H1 (cell line): ENCODE results near the gene ZNF804B. TPM values are rescaled to one million over a fixed set of nuclear protein-coding genes. Genes with fewer than 3 reads are reported as not detected.

Source experiments
- CEBPB ChIP-seq: IDR thresholded peaks from 2 replicates; pipeline ENCODE4 v1.6.1; 2012; ENCODE audit warnings: low read depth, low read length
- CTBP2 ChIP-seq: IDR thresholded peaks from 2 replicates; pipeline ENCODE4 v1.7.0; 2011; ENCODE audit warnings: borderline replicate concordance, mild to moderate bottlenecking, moderate library complexity, mixed read lengths, low read length; ENCODE audit not compliant: insufficient read depth, insufficient read length
- JUN ChIP-seq: IDR thresholded peaks from 2 replicates; pipeline ENCODE4 v1.6.1; 2011; ENCODE audit warnings: low read depth, mild to moderate bottlenecking, improper control_type of control experiment, low read length
- MAFK ChIP-seq: IDR thresholded peaks from 2 replicates; pipeline ENCODE4 v1.6.1; 2012; ENCODE audit warnings: low read depth, mild to moderate bottlenecking, improper control_type of control experiment, low read length
- POLR2AphosphoS5 ChIP-seq: IDR thresholded peaks from 2 replicates; pipeline ENCODE4 v1.6.1; 2011; ENCODE audit warnings: low read depth, low read length
- polyA plus RNA-seq, 7 experiments: library from polyadenylated mRNA; depleted of rRNA in 3 of 7; stranded (reverse) in 5 of 7; unstranded in 2 of 7; fragments of >200 nt in 5 of 7; fragments of 200-250 nt in 2 of 7; gene quantifications; 1 replicate in 5 of 7; 2 replicates in 1 of 7; 4 replicates in 1 of 7; pipeline versions ENCODE4 v1.2.1 to v1.2.3, GENCODE V29; 2011 to 2013; ENCODE audit warnings: missing spikeins in 2 of 7, mixed read lengths in 2 of 7
- total RNA-seq: library from RNA; stranded (reverse); fragmentation: NEBNext Ultra II Directional; extraction: Animal tissue kit (Norgen Biotek cat#: 25700); gene quantifications from 2 replicates; pipeline ENCODE4 v1.2.1, GENCODE V29; 2021

The ZNF804B gene
- total and polyA plus RNA-seq, 2 of the 8 experiments (the other 6 are each of a cell fraction or from before 2014, with no cell fraction given): not detected

- TF ChIP-seq POLR2AphosphoS5: no peak
- TF ChIP-seq JUN: no peak
- TF ChIP-seq CTBP2: no peak
- no peak for TF ChIP-seq CEBPB
- TF ChIP-seq MAFK: no peak
- TF ChIP-seq, all 59 proteins: peak for 0
Measured at GRCh38 chr7:89123871-89124270, 364.4 kb downstream of the ZNF804B start (continued).
